Measurements from ENCODE around the gene MCIDAS.
A peak's percentile ranks its signal among the peaks of the same experiment; 100 is the strongest.

MCIDAS gene

DNA sequence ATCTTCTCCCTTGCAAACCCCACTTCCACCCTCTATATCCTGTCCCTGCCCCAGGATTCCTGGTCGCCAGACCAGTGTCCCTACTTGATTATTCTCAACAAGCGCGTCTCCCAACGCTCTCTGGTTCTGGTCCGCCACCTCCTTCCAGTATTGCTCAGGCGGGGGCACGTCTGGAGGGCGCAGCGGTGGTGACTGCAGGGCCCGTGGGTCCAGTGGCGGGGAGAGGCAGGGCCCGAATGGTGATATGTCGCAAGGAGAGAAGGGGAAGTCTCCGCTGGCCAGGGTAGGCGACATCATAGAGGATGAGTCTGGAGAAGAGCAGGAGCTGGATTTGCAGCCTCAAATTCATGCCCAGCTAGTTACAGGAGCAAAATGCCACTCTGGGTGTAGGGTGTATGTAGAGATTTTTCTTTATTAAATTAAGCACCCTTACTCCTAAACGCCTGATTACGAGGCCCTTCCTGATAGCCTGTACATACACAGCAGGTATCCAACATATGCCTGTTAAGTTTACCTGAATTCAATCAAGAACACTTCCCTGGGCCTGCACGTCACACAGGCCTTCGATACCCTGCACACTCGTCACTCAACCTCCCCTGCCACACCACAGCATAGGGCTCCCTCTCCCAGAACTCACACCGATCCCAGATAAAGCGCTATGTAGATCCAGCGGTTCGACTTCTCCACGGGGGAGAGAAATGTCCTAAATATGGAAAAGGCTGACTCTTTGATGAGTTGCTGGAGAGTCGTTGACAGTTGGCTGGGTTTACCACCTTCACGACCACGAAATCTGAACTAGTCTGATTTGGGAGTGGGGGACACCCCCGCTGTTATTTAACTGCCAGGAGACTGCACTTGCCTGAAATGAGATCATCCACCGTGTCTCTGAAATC lies 4.8 kb downstream of the MCIDAS start:
- DNase-seq: no peak

DNA sequence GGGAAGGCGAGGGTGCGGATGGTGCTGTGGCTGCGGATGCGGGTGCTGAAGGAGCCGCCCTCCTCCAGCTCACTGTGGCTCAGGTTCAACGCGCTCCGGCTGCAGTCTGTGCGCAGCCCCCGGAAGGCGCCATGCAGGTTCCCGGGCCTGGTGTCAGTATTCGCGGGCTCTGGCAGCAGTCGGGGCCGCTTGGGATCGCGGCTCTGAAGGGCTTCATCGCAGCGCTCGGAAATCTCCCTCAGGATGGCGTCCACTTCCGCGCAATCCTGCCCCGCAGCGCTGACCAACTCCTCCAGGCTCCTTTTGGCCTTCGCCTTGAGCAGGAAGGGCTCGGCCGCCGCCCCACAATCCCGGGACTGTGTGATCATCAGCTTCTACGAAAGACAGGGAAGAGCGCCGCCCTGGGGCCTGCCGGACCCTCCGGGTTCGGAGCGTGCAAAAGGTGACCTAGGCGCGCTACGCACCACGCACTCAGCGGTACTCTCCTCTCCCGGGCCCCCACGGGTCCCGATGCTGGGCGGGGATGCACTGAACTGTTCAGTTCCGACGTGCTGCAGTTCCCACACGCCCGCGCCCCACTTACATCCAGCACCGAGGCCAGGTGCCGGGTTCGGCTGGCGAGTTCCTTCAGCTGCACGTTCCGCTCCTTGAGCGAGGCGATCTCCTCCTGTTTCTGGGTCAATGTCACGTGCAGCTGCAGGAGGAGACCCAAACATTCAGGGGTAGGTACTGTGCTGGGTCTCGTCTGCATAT lies 6.5 kb downstream of the MCIDAS start:
- DNase-seq: no peak

DNA sequence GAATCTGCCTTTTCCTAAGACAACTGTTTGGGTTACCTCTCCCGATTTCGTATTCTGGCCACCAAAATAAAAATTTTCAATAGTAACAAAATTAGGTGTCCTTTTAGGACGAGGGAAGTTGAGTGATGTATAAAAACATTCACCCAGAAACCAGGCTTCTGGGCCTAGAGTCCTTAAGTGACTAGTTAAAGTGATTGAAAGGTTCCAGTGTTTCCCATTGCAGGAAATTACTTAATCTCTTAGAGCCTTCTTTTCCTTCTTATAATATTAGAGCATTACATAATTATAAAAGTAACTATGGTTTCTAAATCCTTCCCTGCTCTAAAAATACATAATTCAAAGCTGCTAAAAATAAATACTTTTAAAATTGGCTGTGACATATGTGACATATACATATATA lies 7.3 kb downstream of the MCIDAS start:
- DNase-seq: no peak

DNA sequence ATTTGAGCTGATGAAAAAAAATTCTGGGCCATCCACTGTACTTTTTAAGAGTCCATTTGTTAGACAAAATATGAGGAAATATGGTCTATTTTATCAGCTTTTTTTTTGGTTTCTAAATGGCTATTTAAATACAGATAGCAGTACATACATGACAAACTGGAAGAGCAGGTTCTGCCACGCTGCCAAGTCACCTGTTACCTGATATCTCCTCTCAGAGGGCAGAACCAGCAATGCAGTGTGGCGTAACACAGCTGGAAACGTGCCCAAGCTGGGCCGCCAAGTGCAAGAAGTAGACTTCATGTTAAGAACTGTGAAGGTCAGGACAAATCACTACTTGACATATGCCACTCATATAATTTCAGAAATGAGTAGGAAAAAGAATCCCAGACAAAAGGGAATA lies 8.1 kb downstream of the MCIDAS start:
- DNase-seq: no peak

DNA sequence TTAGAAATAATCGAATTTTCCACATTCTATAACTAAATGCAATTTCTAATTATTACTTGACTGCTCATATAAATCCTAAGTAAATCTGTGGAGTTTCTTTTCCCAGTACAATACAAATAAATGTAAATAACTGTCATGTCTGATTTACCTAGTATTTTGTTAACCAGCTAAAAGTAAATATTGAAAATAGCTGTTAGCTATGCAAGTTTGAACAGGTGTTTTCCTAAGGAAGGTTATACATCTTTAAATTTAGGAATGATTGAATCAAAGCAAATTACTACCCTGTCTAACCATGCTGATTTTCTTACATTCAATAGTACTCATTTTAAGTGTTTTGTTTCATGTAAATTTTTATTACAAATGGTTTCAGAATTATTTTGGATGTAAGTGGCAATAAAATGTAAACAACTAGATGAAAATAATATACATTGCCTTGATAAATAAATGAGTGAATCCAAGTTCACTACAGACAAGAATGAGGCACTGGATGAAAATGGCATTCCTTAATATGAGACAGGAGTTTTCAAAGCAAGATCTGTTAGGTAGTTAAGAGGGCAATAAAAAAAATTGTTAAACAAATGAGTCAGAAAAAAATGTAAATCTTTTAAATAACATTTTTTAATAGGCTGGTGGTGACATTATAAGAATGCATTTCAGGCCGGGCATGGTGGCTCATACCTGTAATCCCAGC lies 15.8 kb downstream of the MCIDAS start:
- DNase-seq: no peak

DNA sequence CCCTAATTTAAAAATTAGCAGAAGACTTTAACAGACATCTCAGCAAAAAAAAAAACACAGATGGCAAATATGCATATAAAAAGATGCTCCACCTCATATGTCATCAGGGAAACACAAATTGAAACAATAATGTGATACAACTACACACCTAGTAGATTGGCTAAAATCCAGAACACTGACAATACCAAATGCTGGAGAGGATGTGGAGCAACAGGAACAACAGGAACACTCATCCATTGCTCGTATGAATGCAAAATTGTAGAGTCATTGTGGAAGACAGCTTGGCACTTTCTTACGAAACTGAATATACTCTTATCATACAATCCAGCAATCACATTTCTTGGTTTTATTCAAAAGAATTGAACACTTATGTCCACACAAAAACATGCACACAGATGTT lies 22.1 kb downstream of the MCIDAS start:
- no peak for DNase-seq

DNA sequence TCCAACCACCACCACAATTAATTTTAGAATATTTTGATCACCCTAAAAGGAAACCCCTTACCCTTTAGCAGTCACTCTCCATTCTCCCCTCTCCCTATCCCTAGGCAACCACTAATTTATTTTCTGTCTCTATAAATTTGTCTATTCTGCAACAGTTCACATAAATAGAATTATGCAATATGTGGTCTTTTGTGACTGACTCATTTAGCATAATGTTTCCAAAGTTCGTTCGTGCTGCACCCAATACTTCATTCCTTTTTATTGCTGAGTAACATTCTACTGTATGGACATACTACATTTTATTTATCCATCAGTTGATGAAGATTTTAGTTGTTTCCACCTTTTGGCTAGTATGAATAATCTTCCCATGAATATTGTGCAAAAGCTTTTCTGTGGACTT lies 36.0 kb downstream of the MCIDAS start:
- no peak for DNase-seq

DNA sequence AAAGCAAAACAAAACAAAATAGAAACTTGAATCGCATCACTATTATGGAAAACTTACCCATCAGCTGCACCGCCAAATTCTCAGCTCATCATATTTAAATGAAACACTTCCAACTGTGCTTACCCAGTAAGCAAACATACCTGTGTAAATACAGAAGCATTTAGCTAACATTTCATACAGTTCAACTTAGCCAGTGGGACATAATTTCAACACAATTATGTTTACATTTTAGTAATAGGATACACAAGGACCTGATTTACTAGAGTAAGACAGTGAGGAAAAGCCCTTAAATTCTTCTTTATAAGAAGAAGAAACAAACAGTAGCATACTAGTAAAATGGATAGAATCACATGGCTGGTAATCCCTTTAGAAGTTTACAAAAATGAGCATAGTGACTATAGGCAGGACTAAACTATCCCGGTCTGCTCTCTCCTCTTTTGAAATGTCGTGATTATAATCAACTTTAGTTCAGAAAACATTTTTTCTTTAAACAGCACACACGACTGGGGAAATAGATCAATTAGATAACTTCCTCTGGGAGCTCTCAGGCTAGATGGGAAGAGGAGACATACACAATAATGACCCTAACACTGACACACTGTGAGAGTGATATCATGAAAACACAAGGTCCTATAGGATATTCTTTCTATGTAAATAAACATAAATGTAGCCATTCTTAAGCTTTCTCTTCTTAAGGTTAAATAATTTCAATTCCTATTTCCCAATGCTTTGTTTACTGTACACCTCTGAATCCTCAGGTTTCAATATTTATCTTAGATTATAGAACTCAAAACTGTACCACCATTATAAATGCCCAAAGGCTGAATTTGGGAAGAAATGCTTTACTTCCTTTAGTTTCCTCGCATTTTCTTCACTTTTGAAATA lies 38.2 kb downstream of the MCIDAS start:
- DNase-seq: no peak

DNA sequence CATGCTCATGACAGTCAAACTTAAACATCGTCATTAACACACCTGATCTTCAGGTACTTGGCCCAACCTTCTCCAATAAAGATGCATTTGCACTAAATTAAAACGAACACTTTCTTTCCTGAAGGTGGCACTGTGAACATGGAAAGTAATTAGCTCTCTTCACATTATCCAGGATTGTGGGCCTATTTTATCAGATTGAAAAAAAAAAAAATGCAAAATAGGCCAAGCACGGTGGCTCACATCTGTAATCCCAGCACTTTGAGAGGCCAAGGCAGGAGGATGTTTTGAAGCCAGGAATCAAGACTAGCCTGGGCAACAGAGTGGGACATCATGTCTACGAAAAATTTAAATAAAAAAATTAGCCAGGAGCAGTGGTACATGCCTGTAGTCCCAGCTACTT lies 39.7 kb downstream of the MCIDAS start:
- no peak for DNase-seq

DNA sequence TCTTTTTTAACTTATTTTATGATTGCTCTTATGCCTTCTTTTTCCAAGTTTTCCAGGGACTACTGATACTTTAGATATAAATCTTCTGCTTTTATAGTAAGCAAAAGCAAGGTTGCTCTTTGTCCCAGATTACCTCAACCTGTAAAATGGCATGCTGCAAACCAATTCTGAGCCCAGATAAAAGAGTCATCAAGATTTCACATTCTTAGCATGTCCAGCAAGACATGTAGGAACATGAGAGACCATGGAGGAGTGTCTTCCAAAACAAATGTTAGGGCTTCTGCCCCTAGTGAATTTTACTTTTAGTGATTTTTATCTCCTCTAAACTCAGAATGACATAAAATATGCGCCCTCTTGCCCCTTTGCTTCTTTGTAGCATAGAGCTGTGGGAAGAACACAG lies 47.1 kb downstream of the MCIDAS start:
- no peak for DNase-seq

DNA sequence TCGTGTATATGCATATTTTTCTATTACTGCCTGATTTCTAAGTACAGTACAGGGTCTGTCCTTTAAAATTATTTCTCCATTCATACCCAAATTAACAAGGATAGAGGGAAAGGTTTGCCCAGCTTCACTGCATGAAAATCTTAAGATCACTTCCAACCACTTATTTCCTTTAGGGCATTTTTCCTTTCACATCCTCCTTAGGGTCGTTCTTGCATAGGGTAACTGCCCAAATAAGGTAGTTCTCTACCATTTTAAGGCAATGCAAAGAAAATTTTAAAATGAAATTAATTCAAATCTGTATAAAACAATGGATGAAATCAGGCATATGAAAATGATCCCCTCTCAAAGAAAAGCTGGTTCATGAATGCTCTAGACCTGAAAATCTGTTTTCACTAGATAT lies 50.0 kb downstream of the MCIDAS start:
- no peak for DNase-seq

DNA sequence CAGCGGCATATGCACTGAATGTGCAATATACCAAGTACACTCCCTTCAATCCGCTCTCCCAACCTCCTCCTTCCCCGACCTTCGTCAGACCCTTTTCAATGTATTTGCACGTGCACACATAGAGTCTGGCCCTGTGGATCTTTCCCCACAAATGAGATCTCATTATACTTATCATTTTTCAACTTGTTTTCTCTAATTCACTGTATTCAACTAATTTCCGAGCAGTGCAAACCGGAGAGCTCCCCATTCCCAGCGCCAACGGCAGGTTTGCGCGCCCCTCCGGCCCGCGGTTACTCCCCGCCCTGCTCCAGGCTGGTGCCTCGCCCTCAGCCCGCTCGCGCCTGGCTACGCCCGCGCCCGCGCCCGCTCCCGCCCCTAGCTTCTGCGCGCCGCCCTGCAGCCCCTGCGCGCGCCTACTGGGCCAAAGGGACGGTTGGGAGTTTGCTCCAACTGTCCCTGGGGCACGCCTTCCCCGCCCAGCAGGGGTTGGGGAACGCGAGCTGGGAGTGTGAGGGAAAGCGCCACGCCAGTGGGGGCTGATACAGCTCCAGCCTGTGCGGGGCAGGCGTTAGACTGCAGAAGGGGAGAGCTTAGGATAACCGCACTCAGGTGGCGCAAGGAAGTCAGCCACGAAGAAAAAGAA lies 50.8 kb downstream of the MCIDAS start:
- DNase-seq: peak; percentile 44

DNA sequence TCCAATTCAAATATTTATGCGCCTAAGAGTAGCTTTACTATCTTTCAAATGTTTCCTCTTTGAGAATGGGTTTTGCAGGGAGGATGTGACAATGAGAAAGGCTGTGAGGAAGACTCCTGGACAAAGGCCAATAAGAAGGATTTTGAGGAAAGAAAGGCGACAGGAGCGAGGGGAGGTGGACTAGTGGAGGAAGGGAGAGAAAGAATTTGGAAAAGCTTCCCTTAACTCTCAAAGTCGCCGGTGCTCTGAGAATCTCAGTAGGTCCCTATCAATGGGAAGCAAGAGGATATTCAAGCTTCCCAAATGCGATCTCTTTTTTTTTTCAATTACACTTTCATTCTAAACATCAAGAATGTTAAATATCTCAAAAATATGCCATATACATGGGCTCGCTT lies 51.3 kb downstream of the MCIDAS start:
- DNase-seq: no peak

DNA sequence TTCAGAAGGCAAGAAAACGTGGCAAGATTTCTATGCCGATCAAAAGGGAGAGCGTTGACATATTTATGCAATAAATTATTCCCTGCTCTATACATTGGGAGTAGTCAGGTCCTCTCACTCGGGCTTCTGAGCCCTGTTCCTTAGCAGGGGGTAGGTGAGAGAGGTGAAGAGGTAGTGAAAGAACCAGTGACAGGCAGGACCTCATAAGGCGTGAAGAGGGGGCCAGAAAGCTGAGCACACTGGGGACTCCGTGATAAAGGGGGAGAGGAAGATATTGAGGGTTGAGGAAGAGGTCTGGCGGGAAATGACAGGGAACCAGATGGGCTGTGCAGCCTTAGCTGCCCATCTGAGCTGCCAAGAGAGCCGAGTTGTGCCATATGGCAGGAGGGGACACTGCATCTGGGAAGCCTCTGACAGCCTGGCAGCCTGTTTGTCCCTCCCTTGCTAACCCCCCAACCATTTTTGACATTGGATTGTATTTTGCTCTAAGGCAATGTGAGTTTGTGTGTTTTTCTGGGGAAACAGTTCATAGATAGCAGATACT lies 53.4 kb downstream of the MCIDAS start:
- DNase-seq: no peak

DNA sequence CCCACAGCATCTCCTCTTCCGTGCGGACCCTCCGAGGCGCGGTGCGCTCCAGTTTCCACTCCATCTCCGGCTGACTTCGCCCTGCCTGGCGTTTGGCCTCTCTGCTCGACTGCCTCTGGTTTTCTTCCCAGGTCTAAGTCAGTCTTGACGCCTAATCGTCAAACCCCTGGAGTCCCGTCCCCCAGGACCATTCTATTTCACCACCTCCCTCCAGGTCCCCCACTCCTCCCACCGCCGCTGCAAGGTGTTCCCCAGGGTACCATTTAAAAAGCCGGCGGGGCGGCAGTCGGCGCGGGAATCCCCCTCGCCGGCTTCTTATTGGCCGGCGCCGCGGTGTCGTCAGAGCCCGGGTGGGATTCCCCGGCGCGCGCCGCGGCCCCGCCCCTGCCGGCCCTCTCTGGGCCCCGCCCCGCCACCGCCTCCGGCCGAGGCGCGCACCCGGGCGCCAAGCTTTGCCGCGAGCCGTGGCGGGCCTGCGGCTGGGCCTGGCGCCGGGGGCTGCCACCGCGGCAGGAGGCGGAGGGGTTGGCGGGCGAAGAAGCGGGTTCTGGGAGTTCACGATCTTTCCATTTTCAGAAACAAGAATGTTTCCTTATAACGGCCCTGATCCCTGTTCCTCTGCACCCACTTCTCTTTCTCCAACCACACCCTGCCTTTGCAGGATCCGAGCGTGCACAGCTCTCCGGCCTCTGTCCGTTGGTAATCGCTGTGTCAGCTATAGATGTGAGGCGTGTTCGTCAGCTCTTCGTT lies 54.0 kb downstream of the MCIDAS start, which contains the start of gene CDC20B:
Gene CDC20B (minus strand): TSS at position 241 of the 750 bp plus-strand sequence. CDS start 177 bp downstream, at position 64.
- DNase-seq: peak; percentile 84

DNA sequence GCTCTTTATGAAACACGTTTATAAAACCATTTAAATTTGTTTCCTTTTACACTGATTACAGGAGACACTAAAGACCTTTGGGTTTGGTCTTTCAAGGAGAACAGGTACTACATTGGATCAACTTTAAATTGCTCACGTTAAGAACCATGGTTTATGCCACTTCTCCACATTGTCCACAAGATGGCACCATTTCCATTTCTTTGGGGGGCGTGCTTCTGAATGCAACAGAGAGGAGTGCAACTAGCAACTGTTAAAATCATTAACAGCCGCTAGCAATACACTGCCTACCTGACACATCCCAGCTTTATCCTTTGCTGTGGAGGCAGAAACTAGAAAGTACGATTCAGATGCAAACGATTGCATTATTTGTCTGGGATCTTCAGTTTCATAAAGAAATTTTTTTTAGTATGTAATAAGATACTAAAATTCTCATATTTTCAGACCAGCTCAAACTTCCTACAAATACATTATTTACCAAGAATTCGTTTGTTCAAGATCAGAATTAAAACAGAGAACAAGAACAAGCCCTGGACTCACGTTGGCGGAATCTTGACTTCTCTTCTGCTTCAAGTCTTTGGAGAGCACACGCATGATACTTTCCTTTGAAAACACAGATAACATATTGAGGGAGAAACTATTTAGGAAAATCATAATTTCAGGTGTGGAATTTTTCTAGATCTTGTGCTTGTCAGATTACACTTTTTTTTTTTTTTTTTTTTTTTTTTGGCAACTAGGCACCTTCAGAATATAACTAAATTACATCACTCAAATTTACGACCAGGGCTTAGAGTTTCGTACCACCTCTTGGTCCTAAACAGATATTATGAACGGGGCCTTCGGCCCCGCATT lies 54.8 kb downstream of the MCIDAS start:
- peak; percentile 66 for DNase-seq

DNA sequence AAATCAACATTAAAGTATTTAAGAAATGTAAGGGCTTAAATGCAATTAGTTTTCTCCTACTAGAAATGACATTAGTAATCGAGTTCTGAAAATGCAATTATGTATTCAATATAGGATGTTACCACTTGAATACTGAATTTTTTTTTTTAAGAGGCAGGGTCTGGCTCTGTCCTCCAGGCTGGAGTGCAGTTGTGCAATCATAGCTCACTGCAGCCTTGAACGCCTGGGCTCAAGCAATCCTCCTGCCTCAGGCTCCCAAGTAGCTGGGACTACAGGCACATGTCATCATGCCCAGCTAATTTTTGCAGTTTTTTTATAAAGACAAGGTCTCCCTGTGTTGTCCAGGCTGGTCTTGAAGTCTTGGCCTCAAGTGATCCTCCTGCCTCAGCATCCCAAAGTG lies 55.6 kb downstream of the MCIDAS start:
- no peak for DNase-seq

Measured in stimulated activated CD8-positive, alpha-beta memory T cell treated with anti-CD3 and anti-CD28 coated beads, Interleukin-4, amount 100 ng/mL, for 48 hours (primary cell).